Measurements from ENCODE around the gene TMOD3.

DNA sequence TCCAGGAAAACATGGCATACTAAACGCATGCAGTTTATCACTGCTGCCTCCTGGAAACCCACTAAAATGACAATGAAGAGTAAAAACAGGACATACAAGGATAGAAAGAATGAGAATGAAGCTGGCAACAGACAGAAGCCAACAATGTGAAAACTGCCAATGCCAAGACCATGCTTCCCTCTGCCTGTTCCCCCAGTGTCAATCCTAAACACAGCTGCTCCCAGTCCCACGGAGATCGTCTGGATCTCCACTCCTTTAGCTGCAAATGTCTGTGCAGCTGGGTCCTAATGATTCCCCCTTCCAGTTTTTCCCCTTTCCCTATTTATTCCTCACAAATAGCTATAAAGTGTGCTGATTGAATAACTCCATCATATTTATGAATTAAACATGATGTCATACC is 126.1 kb downstream of the TMOD3 start:
- TF ChIP-seq ZNF416 (tag by site-specific recombination; IDR thresholded peaks at IDR 0.05) (no peak), ZNF776 (tag by site-specific recombination; IDR thresholded peaks at IDR 0.05; ENCODE audit: borderline replicate concordance) (no peak), YY1 (tag by site-specific recombination; IDR thresholded peaks at IDR 0.05) (no peak), SP7 (tag by site-specific recombination; IDR thresholded peaks at IDR 0.05) (no peak), ZXDB (tag by site-specific recombination; IDR thresholded peaks at IDR 0.05) (no peak), ZNF514 (tag by site-specific recombination; IDR thresholded peaks at IDR 0.05) (no peak), ZNF701 (tag by site-specific recombination; IDR thresholded peaks at IDR 0.05) (no peak), ZNF175 (tag by site-specific recombination; IDR thresholded peaks at IDR 0.05) (no peak)
- TF ChIP-seq, protein P1, sequence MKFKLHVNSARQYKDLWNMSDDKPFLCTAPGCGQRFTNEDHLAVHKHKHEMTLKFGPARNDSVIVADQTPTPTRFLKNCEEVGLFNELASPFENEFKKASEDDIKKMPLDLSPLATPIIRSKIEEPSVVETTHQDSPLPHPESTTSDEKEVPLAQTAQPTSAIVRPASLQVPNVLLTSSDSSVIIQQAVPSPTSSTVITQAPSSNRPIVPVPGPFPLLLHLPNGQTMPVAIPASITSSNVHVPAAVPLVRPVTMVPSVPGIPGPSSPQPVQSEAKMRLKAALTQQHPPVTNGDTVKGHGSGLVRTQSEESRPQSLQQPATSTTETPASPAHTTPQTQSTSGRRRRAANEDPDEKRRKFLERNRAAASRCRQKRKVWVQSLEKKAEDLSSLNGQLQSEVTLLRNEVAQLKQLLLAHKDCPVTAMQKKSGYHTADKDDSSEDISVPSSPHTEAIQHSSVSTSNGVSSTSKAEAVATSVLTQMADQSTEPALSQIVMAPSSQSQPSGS (tag by site-specific recombination; IDR thresholded peaks at IDR 0.05; ENCODE audit: low read depth): no peak
- TF ChIP-seq, protein P2, sequence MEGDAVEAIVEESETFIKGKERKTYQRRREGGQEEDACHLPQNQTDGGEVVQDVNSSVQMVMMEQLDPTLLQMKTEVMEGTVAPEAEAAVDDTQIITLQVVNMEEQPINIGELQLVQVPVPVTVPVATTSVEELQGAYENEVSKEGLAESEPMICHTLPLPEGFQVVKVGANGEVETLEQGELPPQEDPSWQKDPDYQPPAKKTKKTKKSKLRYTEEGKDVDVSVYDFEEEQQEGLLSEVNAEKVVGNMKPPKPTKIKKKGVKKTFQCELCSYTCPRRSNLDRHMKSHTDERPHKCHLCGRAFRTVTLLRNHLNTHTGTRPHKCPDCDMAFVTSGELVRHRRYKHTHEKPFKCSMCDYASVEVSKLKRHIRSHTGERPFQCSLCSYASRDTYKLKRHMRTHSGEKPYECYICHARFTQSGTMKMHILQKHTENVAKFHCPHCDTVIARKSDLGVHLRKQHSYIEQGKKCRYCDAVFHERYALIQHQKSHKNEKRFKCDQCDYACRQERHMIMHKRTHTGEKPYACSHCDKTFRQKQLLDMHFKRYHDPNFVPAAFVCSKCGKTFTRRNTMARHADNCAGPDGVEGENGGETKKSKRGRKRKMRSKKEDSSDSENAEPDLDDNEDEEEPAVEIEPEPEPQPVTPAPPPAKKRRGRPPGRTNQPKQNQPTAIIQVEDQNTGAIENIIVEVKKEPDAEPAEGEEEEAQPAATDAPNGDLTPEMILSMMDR (tag by site-specific recombination; IDR thresholded peaks at IDR 0.05): no peak
- TF ChIP-seq, protein P3, sequence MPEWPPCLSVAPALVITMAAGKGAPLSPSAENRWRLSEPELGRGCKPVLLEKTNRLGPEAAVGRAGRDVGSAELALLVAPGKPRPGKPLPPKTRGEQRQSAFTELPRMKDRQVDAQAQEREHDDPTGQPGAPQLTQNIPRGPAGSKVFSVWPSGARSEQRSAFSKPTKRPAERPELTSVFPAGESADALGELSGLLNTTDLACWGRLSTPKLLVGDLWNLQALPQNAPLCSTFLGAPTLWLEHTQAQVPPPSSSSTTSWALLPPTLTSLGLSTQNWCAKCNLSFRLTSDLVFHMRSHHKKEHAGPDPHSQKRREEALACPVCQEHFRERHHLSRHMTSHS (tag by site-specific recombination; IDR thresholded peaks at IDR 0.05): no peak
- TF ChIP-seq, protein P4, sequence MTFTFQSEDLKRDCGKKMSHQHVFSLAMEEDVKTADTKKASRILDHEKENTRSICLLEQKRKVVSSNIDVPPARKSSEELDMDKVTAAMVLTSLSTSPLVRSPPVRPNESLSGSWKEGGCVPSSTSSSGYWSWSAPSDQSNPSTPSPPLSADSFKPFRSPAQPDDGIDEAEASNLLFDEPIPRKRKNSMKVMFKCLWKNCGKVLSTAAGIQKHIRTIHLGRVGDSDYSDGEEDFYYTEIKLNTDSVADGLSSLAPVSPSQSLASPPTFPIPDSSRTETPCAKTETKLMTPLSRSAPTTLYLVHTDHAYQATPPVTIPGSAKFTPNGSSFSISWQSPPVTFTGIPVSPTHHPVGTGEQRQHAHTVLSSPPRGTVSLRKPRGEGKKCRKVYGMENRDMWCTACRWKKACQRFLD (tag by site-specific recombination; IDR thresholded peaks at IDR 0.05): no peak
- TF ChIP-seq, protein P5, sequence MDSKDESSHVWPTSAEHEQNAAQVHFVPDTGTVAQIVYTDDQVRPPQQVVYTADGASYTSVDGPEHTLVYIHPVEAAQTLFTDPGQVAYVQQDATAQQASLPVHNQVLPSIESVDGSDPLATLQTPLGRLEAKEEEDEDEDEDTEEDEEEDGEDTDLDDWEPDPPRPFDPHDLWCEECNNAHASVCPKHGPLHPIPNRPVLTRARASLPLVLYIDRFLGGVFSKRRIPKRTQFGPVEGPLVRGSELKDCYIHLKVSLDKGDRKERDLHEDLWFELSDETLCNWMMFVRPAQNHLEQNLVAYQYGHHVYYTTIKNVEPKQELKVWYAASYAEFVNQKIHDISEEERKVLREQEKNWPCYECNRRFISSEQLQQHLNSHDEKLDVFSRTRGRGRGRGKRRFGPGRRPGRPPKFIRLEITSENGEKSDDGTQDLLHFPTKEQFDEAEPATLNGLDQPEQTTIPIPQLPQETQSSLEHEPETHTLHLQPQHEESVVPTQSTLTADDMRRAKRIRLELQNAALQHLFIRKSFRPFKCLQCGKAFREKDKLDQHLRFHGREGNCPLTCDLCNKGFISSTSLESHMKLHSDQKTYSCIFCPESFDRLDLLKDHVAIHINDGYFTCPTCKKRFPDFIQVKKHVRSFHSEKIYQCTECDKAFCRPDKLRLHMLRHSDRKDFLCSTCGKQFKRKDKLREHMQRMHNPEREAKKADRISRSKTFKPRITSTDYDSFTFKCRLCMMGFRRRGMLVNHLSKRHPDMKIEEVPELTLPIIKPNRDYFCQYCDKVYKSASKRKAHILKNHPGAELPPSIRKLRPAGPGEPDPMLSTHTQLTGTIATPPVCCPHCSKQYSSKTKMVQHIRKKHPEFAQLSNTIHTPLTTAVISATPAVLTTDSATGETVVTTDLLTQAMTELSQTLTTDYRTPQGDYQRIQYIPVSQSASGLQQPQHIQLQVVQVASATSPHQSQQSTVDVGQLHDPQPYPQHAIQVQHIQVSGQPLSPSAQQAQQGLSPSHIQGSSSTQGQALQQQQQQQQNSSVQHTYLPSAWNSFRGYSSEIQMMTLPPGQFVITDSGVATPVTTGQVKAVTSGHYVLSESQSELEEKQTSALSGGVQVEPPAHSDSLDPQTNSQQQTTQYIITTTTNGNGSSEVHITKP (tag by site-specific recombination; IDR thresholded peaks at IDR 0.05): no peak

Data from HEK293 (cell line).